RCC 7860 (cell line): ENCODE measurements around the gene SNX19.
A peak's percentile ranks its signal among the peaks of the same experiment; 100 is the strongest.

Source experiments
- DNase-seq: peaks from one replicate; pipeline ENCODE4 v3.0.0-alpha.2; 2015; ENCODE audit warnings: low spot score
- FAIRE-seq: peaks from 2 replicates; lab custom pipeline; 2012; peaks lifted over from hg19 to GRCh38; lab: Jason Lieb, UNC

The SNX19 gene

GRCh38 chr11:130850185-130850944 lies 65.9 kb downstream of the SNX19 start:
- DNase-seq (no peak), FAIRE-seq (no peak)

GRCh38 chr11:130849215-130849568 lies 67.1 kb downstream of the SNX19 start:
- FAIRE-seq (no peak), DNase-seq (peak; percentile 54)

DNA sequence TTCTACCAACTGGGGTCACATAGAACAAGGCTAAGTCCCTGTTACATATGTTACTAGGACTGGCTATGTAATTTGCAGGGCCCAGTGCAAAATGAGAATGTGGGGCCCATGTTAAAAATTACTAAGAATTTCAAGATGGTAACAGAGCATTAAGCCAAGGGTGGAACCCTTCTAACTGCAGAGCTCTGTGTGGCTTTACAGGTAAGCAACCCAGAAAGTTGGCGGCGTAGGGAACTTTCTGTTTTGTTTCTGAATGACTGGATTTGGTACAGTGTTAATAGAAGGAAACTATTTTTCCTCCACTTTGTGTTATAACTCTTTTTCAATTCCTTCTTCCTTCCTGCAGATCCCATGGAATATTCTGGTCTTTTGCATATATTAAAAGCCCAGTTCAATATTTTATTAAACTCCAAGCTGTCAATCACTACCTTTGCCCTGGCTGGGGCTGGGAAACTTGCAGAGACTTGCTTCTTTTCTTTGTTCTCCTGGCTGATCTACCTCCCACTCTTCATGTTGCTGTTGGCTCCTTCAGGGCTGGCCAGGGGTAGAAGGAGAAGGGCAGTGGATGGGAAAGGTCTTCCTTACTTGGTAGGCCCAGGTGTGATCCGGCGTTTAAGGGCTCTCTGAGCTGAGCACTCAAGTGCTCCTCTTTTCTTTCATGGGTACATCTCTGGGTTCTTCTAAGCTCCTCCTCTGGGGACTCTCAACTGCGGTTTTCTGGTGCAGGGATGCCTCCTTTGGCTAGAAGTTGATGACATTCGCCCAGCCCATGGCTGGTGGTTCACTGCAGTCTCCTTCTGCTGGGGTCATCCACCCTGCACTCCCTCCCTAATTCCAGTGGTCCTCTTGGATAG lies 67.7 kb downstream of the SNX19 start:
- DNase-seq (no peak), FAIRE-seq (no peak)

- peak; percentile 94 for FAIRE-seq
- peak; percentile 96 for DNase-seq
Observed at GRCh38 chr11:130847517-130847916, 68.8 kb downstream of the SNX19 start.

DNA sequence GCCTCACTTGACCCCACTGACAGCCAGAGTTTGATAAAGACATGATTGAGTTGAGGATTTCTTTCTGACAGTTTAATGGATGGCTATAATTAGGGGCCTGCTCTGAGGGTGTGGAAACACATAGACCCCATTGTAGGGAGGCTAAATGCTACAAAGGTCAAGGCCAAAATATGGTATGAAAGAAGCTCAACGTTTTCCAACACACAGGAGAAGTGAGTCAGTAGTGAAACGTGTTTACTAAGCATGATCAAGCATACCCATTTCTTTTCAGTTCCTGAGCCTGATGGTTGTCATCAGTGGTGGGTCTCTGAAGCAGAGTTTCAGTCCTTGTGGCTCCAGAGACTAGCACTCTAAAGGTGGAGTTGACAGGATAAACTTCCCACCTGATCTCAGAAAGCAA lies 69.7 kb downstream of the SNX19 start:
- FAIRE-seq (no peak), DNase-seq (peak; percentile 59)

GRCh38 chr11:130842001-130842400 lies 74.3 kb downstream of the SNX19 start:
- no peak for FAIRE-seq
- DNase-seq = no peak

DNA sequence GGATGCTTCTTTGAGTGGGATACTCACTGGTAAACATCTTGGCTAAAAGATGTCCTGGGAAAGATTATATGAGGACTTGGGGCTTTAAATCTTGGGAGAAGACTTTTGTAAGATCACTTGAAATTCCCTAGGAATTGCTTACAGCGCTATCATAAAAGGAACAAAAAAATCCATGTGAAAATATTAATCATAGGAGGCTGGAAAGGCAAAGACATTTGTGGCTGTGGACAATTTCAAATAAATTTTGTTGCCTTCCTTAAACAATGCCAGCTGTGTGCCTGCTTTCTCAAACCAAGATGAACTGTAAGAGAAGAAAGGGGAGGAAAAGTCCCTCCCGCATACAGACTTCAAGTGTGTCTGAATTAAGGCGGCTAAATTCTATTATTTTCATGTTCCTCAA lies 75.6 kb downstream of the SNX19 start:
- DNase-seq (no peak), FAIRE-seq (no peak)

DNA sequence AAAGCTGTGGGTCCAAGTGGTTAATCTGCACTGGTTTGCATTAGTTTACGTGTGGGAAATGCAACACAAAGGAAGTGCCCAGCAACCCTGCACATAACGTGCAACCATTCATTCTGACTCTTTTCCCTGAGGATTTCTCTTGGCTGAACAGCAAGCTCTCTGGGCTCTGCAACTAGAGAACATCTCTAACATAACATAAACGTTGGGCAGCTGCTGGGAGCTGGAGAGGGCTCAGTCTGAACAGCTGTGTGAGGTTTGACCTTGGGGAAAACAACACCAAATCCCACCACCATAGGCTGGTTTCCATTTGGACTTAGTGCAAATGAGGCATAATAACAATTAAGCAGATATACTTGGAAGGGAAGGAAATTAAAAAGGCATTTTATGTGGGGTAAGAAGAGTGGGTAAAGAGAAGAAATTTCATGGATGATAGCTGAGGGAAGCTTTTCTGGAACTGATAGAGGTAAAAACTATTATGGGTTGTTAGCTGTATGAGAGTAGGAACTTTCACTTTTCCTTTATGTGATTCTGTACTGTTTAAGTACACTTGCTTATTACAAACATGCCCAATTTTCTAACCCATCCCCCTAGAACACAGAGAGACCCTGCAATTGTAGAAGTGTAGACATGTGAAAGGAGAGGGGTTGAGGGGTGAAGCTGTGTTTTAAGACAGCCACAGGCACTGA lies 76.2 kb downstream of the SNX19 start:
- FAIRE-seq (no peak), DNase-seq (no peak)

- FAIRE-seq = no peak
- DNase-seq = no peak
Observed at GRCh38 chr11:130837194-130837593, 79.1 kb downstream of the SNX19 start.

DNA sequence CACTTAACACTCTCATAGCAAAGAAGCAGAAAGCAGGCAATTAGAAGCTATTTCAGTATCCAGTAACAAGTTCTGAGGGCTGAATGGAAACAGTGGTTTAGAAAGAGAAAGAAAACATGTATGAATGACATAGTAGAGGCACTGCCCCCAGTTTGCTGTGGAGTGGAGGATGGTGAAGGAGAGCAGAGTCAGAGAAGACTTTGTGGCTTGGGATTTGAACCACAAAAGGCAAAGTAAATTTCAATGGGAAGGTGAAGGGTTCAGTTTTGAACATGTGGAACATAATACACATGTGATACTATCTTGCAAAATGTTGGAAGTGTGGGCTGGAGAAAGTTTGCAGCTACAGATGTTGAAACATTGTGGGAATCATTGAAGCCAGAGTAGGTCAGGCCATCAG lies 81.4 kb downstream of the SNX19 start:
- FAIRE-seq (no peak), DNase-seq (no peak)

- DNase-seq = no peak
- FAIRE-seq = no peak
Observed at GRCh38 chr11:130832566-130833425, 83.5 kb downstream of the SNX19 start.

- FAIRE-seq (no peak), DNase-seq (no peak)
Observed at GRCh38 chr11:130831976-130832375, 84.3 kb downstream of the SNX19 start.

GRCh38 chr11:130831506-130831905 lies 84.8 kb downstream of the SNX19 start:
- DNase-seq (no peak), FAIRE-seq (no peak)

DNA sequence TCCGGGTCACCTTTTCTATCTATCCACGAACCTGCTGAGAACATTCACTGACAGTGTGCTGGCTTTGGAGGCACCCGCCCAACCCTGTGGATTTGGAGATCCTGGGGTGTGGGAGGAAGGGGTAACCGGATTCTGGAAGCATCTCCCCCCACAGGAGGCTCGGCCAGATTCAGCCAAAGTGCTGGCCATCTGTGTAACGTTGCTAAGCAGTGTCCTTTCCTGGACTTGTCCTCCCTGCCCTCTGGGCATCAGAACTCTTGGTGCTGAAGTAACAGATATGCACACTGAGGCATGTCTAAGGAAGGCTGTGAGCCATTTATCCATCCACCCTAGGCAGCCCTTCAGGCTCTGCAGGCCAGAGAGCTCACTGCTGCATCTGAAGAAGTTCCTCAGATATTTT lies 85.7 kb downstream of the SNX19 start:
- no peak for DNase-seq
- FAIRE-seq = no peak

DNA sequence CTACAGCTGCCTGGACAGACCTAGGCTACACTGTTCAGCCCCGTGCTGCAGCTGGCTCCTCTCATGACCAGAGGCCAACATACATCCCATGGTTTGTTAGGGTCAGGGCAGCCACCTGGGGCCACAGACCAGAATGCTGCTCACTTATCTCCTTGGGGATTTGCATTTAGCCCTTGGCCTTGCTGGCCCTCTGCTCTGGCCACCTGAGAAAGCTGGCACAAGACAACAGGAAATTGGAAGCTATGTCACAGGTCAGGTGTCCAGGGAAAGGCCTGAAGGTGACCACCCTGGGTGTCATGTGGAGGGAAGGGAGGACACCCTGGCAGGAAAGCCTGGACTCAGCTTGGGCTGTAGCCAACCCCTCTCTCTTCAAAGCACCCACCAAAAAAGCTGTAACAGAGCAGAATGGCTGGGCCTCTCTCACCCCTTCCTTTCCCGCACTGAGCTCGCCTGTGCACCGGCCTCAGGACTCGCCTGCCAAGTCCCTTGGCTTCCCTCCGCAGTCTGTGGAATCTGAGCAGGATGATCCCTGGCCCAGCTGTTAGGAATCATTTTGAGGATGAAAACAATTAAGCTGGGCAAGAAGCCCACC lies 86.3 kb downstream of the SNX19 start:
- no peak for FAIRE-seq
- DNase-seq = no peak

- FAIRE-seq (no peak), DNase-seq (no peak)
Observed at GRCh38 chr11:130828741-130829140, 87.5 kb downstream of the SNX19 start.

GRCh38 chr11:130827451-130828377 lies 88.6 kb downstream of the SNX19 start:
- DNase-seq (peak; percentile 80), FAIRE-seq (no peak)

DNA sequence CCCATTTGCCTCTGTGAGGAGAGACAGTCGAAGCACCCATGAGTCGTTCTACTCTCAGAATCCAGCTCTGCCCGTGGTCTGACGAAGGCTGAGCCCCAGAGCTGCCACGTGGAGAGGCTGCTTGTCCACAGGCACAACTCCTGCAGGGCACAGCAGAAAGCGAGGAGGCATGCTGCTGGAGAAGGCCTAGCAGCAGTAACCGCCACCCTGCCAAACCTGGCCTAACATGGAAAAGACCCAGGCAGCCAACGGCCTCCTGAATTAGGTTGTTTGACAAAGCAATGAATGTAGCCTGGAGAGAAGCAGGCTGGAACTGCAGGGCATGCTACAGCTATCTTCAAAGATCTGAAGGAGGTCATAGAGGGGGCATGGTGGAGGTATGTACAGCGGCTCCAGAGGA lies 89.7 kb downstream of the SNX19 start:
- FAIRE-seq (no peak), DNase-seq (no peak)

- FAIRE-seq = no peak
- DNase-seq = no peak
Observed at GRCh38 chr11:130825983-130826382, 90.3 kb downstream of the SNX19 start.
